PC-9 (cell line): ENCODE data around the gene SIK2. TPM values are rescaled to one million over a fixed set of nuclear protein-coding genes. Genes with fewer than 3 reads are reported as not detected.

Experiments
- BruUV-seq: library from RNA; stranded (reverse); fragments of 400-500 nt; replicated peaks from 2 replicates; lab custom pipeline; 2021; lab: Mats Ljungman, UMichigan
- CTCF ChIA-PET: fragments of 300-600 bp; sonication (Branson Sonifier 250); formaldehyde crosslinking; loops from one replicate; lab custom pipeline; 2022; ENCODE audit warnings: antibody characterized with exemption; lab: Charles Lee
- POLR2A ChIA-PET: fragments of 300-600 bp; sonication (Branson Sonifier 250); formaldehyde crosslinking; loops from one replicate; lab custom pipeline; 2022; ENCODE audit warnings: antibody characterized with exemption; ENCODE audit not compliant: unreplicated experiment; lab: Charles Lee
- DNase-seq, 2 experiments: peaks; one replicate each; pipeline versions ENCODE4 v3.0.0 to v3.0.0-alpha.2; 2015 to 2022; ENCODE audit warnings: mixed read lengths in 1 of 2
- H2AFZ ChIP-seq: fragments of 200-600 bp; sonication (generic); 2 replicates; pipeline ENCODE4 v1.8.1; 2017; ENCODE audit warnings: antibody characterized with exemption
- H3F3A ChIP-seq: fragments of 200-600 bp; sonication (generic); 2 replicates; pipeline ENCODE4 v1.8.1; 2017; ENCODE audit warnings: antibody characterized with exemption, mild to moderate bottlenecking, low read depth; ENCODE audit not compliant: insufficient read depth
- H3K27ac ChIP-seq: fragments of 200-600 bp; sonication (generic); 2 replicates; pipeline ENCODE4 v1.6.1; 2016; ENCODE audit warnings: mixed run types
- H3K27me3 ChIP-seq: fragments of 200-600 bp; sonication (generic); 2 replicates; pipeline ENCODE4 v1.6.1; 2016; ENCODE audit warnings: low read depth, mixed run types; ENCODE audit not compliant: insufficient read depth
- H3K36me3 ChIP-seq: fragments of 200-600 bp; sonication (generic); 2 replicates; pipeline ENCODE4 v1.6.1; 2016; ENCODE audit warnings: low read depth, mixed run types
- H3K4me1 ChIP-seq: fragments of 200-600 bp; sonication (generic); replicated peaks from 2 replicates; pipeline ENCODE4 v1.6.1; 2016; ENCODE audit warnings: mixed run types; ENCODE audit not compliant: insufficient read depth
- H3K4me2 ChIP-seq: fragments of 200-600 bp; sonication (generic); 2 replicates; pipeline ENCODE4 v1.6.1; 2017; ENCODE audit warnings: mixed run types
- H3K4me3 ChIP-seq: fragments of 200-600 bp; sonication (generic); 2 replicates; pipeline ENCODE4 v1.6.1; 2016; ENCODE audit warnings: mixed run types
- H3K79me2 ChIP-seq: fragments of 200-600 bp; sonication (generic); 2 replicates; pipeline ENCODE4 v1.6.1; 2017; ENCODE audit warnings: low read depth, mixed run types
- H3K9me2 ChIP-seq: fragments of 200-600 bp; sonication (generic); 2 replicates; pipeline ENCODE4 v1.8.1; 2017; ENCODE audit warnings: mild to moderate bottlenecking; ENCODE audit not compliant: insufficient read depth
- H3K9me3 ChIP-seq: fragments of 200-600 bp; sonication (generic); 2 replicates; pipeline ENCODE4 v1.8.1; 2016; ENCODE audit warnings: low read depth; ENCODE audit not compliant: insufficient read depth
- H4K20me1 ChIP-seq: fragments of 200-600 bp; sonication (generic); 2 replicates; pipeline ENCODE4 v1.8.1; 2017; ENCODE audit not compliant: insufficient read depth
- CTCF ChIP-seq: fragments of 200-600 bp; sonication (generic); conservative IDR thresholded peaks from 2 replicates; pipeline ENCODE4 v1.6.1; 2017; ENCODE audit warnings: mixed run types, antibody characterized with exemption, mild to moderate bottlenecking, moderate library complexity
- EZH2 ChIP-seq: fragments of 200-600 bp; sonication (generic); IDR thresholded peaks from 2 replicates; pipeline ENCODE4 v1.8.0; 2017; ENCODE audit warnings: antibody characterized with exemption, low read depth
- intact Hi-C: fragments of 100-400 bp; cut with micrococcal nuclease; formaldehyde crosslinking; loops from one replicate; pipeline ENCODE4 v1.10.0; 2022; ENCODE audit not compliant: unreplicated experiment
- total RNA-seq: library from RNA; stranded (reverse); gene quantifications from 2 replicates; pipeline ENCODE4 v1.2.3, GENCODE V29; 2021

The SIK2 gene
- total RNA-seq, 1 experiment from 2014 or later: 16.2 TPM

GRCh38 chr11:111561306-111561705 lies 40.9 kb upstream of the SIK2 start:
- no peak overlapping the region for H2AFZ ChIP-seq
- H3K9me3 ChIP-seq: peaks cover 1% of the 10 kb centered on the region; the same call in 1 of the 2 replicates
- H3K36me3 ChIP-seq: 0 out of 2 replicates have a peak, but pooled peaks cover 5% of the 10 kb centered on the region
- CTCF ChIA-PET: no interaction called here
- no peak for TF ChIP-seq CTCF
- TF ChIP-seq EZH2: no peak
- peak overlapping the region; percentile 32 for H3K4me2 ChIP-seq
- DNase-seq: no peak
- H3K79me2 ChIP-seq: no peaks in the 10 kb centered on the region
- H3K4me3 ChIP-seq: no peak overlapping the region
- no peaks in the 10 kb centered on the region for H3K9me2 ChIP-seq
- H3K4me1 ChIP-seq: peaks cover 28% of the 10 kb centered on the region
- H3K27ac ChIP-seq: peak overlapping the region; percentile 66
- POLR2A ChIA-PET: interaction anchor here (0.6 to 1.1 kb wide), 3 partner anchors 18 to 460 kb away, joined by 3 to 6 read pairs (median 3); no protein-coding TSS in a partner anchor
- H3K27me3 ChIP-seq: no peaks in the 10 kb centered on the region
- H4K20me1 ChIP-seq: no peaks in the 10 kb centered on the region
- peaks cover 26% of the 10 kb centered on the region for H3F3A ChIP-seq
- intact Hi-C loops: no loop called here
- BruUV-seq: no TSS peak

GRCh38 chr11:111561791-111562325 lies 40.4 kb upstream of the SIK2 start:
- no peak for TF ChIP-seq EZH2
- no peak for TF ChIP-seq CTCF
- Histone ChIP-seq H3K79me2 (no peaks in the 10 kb centered on the region), H3K4me2 (peak overlapping the region; percentile 32), H3F3A (peaks cover 26% of the 10 kb centered on the region), H3K27me3 (no peaks in the 10 kb centered on the region), H3K4me3 (no peak overlapping the region), H4K20me1 (no peaks in the 10 kb centered on the region), H3K9me3 (no peaks in the 10 kb centered on the region; the same call in 1 of the 2 replicates), H2AFZ (no peak overlapping the region), H3K4me1 (peaks cover 28% of the 10 kb centered on the region), H3K36me3 (no peaks in the 10 kb centered on the region), H3K9me2 (no peaks in the 10 kb centered on the region), H3K27ac (peak overlapping the region; percentile 66)
- intact Hi-C loops: no loop called here
- ChIA-PET CTCF (no interaction called here), POLR2A (interaction anchor here (0.6 to 1.1 kb wide), 4 partner anchors 17 to 459 kb away, joined by 3 to 6 read pairs (median 3); no protein-coding TSS in a partner anchor)
- BruUV-seq: no TSS peak
- peak; percentile 38 to 94 for DNase-seq

- ChIA-PET CTCF (interaction anchor here (0.5 kb wide), 1 partner anchor 1128 kb away, joined by 13 read pairs; no protein-coding TSS in a partner anchor), POLR2A (interaction anchor here (0.7 kb wide), 1 partner anchor 21 kb away, joined by 4 read pairs; no protein-coding TSS in a partner anchor)
- Histone ChIP-seq H3K27ac (peak overlapping the region; percentile 66), H2AFZ (no peak overlapping the region), H3K4me1 (peaks cover 28% of the 10 kb centered on the region), H3F3A (peaks cover 26% of the 10 kb centered on the region), H3K27me3 (no peaks in the 10 kb centered on the region), H3K9me3 (no peaks in the 10 kb centered on the region), H3K4me2 (peak overlapping the region; percentile 32), H3K9me2 (no peaks in the 10 kb centered on the region), H3K36me3 (no peaks in the 10 kb centered on the region), H3K79me2 (no peaks in the 10 kb centered on the region), H4K20me1 (no peaks in the 10 kb centered on the region), H3K4me3 (no peak overlapping the region)
- peak in 1 of 2 experiments; percentile 13 for DNase-seq
- TF ChIP-seq CTCF (no peak), EZH2 (no peak)
- intact Hi-C loops: no loop called here
- BruUV-seq: no TSS peak
These were observed 39.4 kb upstream of the SIK2 start for GRCh38 chr11:111562692-111563389.
